ENCODE measurements around the gene PNKP.

Gene PNKP

DNA sequence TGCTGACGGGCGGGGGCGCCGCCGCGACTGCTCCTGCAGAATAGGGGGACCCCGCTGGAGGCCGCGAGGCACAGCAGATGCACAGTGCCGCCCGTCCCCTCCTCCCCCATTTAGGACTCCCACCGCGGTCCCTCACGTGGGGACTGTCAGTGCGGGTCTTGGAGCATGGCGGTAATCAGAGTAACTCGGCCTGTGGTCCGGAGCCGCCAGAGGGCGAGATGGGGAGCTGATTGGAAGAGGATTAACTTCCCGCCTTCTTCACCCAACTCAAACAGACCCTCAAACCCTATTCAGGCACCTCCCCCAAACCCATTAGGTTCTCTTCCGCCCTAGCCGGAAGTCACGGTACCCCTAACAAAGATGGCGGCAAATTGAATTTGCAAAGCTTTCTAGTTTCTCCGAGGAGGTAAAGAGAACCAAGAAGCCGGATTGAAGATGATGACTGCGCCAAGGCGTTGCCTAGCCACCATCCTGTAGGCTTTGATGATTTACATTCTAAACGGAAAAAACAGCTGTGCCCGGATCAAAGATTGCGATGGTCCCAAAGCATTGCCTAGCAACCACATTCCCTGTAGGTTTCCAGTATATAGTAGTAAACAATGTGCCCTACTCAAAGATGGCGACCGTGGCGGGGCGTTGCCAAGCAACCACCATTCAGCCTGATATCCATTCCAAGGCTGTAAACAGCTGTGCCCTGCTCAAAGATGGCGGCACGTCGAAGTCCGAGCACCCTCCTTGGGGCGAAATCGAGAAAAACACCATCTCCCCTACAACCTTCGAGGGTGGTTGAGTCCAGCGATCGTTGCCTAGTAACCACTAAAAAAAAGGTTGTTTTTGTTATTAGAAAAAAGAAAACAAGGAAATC, 54.1 kb downstream of the PNKP start, which contains the start of gene FUZ:
FUZ (minus strand) TSS at position 296 of the 865 bp plus-strand sequence; CDS start at position 110, 186 bp downstream.
- Histone ChIP-seq H3K27me3 (ENCODE audit: low read depth) (no peaks in the 10 kb centered on the region), H3K9me3 (peaks cover 3% of the 10 kb centered on the region; the same call in 1 of the 2 replicates), H3K36me3 (replicated peaks) (no peaks in the 10 kb centered on the region), H3K4me1 (peaks cover 11% of the 10 kb centered on the region), H3K4me3 (peak within 1 kb of the TSS; percentile 49)
- in situ Hi-C loops (cut with MboI; ENCODE audit: low sequenced_read_pairs): no loop called here
- peak; percentile 97 to 98 for DNase-seq (ENCODE audit: low spot score in 2 of 2)

GRCh38 chr19:49812452-49812996, 54.9 kb downstream of the PNKP start:
- Histone ChIP-seq H3K27me3 (ENCODE audit: low read depth) (no peaks in the 10 kb centered on the region), H3K9me3 (peaks cover 3% of the 10 kb centered on the region; the same call in 1 of the 2 replicates), H3K4me3 (peak overlapping the region; percentile 49), H3K4me1 (peaks cover 11% of the 10 kb centered on the region), H3K36me3 (replicated peaks) (no peaks in the 10 kb centered on the region; the same call in 1 of the 2 replicates)
- DNase-seq (ENCODE audit: low spot score in 2 of 2): no peak
- in situ Hi-C loops (cut with MboI; ENCODE audit: low sequenced_read_pairs): no loop called here

GRCh38 chr19:49811328-49811727, 56.0 kb downstream of the PNKP start:
- peaks cover 3% of the 10 kb centered on the region; the same call in 1 of the 2 replicates for H3K9me3 ChIP-seq
- in situ Hi-C loops (cut with MboI; ENCODE audit: low sequenced_read_pairs): no loop called here
- no peaks in the 10 kb centered on the region for H3K27me3 ChIP-seq (ENCODE audit: low read depth)
- no peak for DNase-seq (ENCODE audit: low spot score in 2 of 2)
- peaks cover 3% of the 10 kb centered on the region; the same call in 1 of the 2 replicates for H3K36me3 ChIP-seq (replicated peaks)
- no peak overlapping the region for H3K4me3 ChIP-seq
- peaks cover 7% of the 10 kb centered on the region for H3K4me1 ChIP-seq
